Thyroid gland (tissue), 4 donors: Measurements from ENCODE around the gene ARHGEF4.

Experiments used
- CTCF ChIP-seq, 6 experiments: fragments of 200-600 bp in 3 of 6; fragments of 450-650 bp in 3 of 6; sonication (generic) in 3 of 6; IDR thresholded peaks; one replicate each; pipeline ENCODE4 v1.5.1; 2016 to 2019; ENCODE audit warnings: antibody characterized with exemption in 6 of 6, mild to moderate bottlenecking in 2 of 6, inconsistent platforms in 1 of 6, moderate library complexity in 1 of 6
- POLR2A ChIP-seq, 2 donors: fragments of 450-650 bp; IDR thresholded peaks; one replicate each; pipeline ENCODE4 v1.6.1; 2017; ENCODE audit warnings: antibody characterized with exemption in 2 of 2, mild to moderate bottlenecking in 2 of 2, moderate library complexity in 1 of 2

GRCh38 chr2:130898553-130898952, 61.8 kb downstream of the ARHGEF4 start:
- no peak for TF ChIP-seq POLR2A (IDR thresholded peaks at IDR 0.05)
- TF ChIP-seq CTCF (IDR thresholded peaks at IDR 0.05), result no peak
